Measurements from ENCODE around the gene NUCB1.
"Not testable (repeated sequence)": the region's sequence is repeated elsewhere in the genome, so short reads cannot be mapped to it uniquely, and the experiment has no call there.

The NUCB1 gene

GRCh38 chr19:48881741-48882657 is 18.1 kb upstream of the NUCB1 start:
- no peaks in the 10 kb centered on the region for H4K20me1 ChIP-seq (ENCODE audit: insufficient read depth, low read length, poor library complexity, severe bottlenecking)
- no peaks in the 10 kb centered on the region for H3K79me2 ChIP-seq (ENCODE audit: insufficient read depth, low read length)
- no peaks in the 10 kb centered on the region for H3K4me1 ChIP-seq (ENCODE audit: insufficient read depth, low read length, poor library complexity, severe bottlenecking)
- H2AFZ ChIP-seq (ENCODE audit: low read length), result no peak overlapping the region
- no peaks in the 10 kb centered on the region for H3K27me3 ChIP-seq (ENCODE audit: insufficient read depth, low read length, poor library complexity, severe bottlenecking)
- no peaks in the 10 kb centered on the region for H3K9me3 ChIP-seq (ENCODE audit: insufficient read depth, low read depth, low read length)
- TF ChIP-seq CTCF (conservative IDR thresholded peaks at IDR 0.05; ENCODE audit: low read length) (no peak), EZH2phosphoT487 (IDR thresholded peaks at IDR 0.05; ENCODE audit: borderline replicate concordance) (no peak)
- H3K9me2 ChIP-seq (replicated peaks; ENCODE audit: low read depth, low read length), result no peaks in the 10 kb centered on the region
- H3K4me2 ChIP-seq (ENCODE audit: low read depth, low read length, poor library complexity, severe bottlenecking), result no peak overlapping the region
- H3K36me3 ChIP-seq (ENCODE audit: insufficient read depth, low read length), result no peaks in the 10 kb centered on the region
- no peaks in the 10 kb centered on the region for H3F3A ChIP-seq (ENCODE audit: low read depth)
- no peak overlapping the region for H3K4me3 ChIP-seq (ENCODE audit: low read length, poor library complexity, severe bottlenecking)
- H3K9ac ChIP-seq (ENCODE audit: low read depth, low read length, poor library complexity, severe bottlenecking), result no peak overlapping the region

- no peak for TF ChIP-seq EZH2phosphoT487 (IDR thresholded peaks at IDR 0.05; ENCODE audit: borderline replicate concordance)
- no peak for TF ChIP-seq CTCF (conservative IDR thresholded peaks at IDR 0.05; ENCODE audit: low read length)
- H3K36me3 ChIP-seq (ENCODE audit: insufficient read depth, low read length), result no peaks in the 10 kb centered on the region
- H3K9me3 ChIP-seq (ENCODE audit: insufficient read depth, low read depth, low read length), result no peaks in the 10 kb centered on the region
- no peak overlapping the region for H2AFZ ChIP-seq (ENCODE audit: low read length)
- H3K27me3 ChIP-seq (ENCODE audit: insufficient read depth, low read length, poor library complexity, severe bottlenecking), result no peaks in the 10 kb centered on the region
- no peaks in the 10 kb centered on the region for H4K20me1 ChIP-seq (ENCODE audit: insufficient read depth, low read length, poor library complexity, severe bottlenecking)
- no peak overlapping the region for H3K4me2 ChIP-seq (ENCODE audit: low read depth, low read length, poor library complexity, severe bottlenecking)
- H3K4me1 ChIP-seq (ENCODE audit: insufficient read depth, low read length, poor library complexity, severe bottlenecking), result no peaks in the 10 kb centered on the region
- no peaks in the 10 kb centered on the region for H3F3A ChIP-seq (ENCODE audit: low read depth)
- H3K79me2 ChIP-seq (ENCODE audit: insufficient read depth, low read length), result no peaks in the 10 kb centered on the region
- H3K9ac ChIP-seq (ENCODE audit: low read depth, low read length, poor library complexity, severe bottlenecking), result no peak overlapping the region
- H3K4me3 ChIP-seq (ENCODE audit: low read length, poor library complexity, severe bottlenecking), result no peak overlapping the region
- H3K9me2 ChIP-seq (replicated peaks; ENCODE audit: low read depth, low read length), result no peaks in the 10 kb centered on the region
Measured at GRCh38 chr19:48883726-48884125, 16.4 kb upstream of the NUCB1 start.

- no peak for TF ChIP-seq CTCF (conservative IDR thresholded peaks at IDR 0.05; ENCODE audit: low read length)
- no peak for TF ChIP-seq EZH2phosphoT487 (IDR thresholded peaks at IDR 0.05; ENCODE audit: borderline replicate concordance)
- Histone ChIP-seq H3K79me2 (ENCODE audit: insufficient read depth, low read length) (no peaks in the 10 kb centered on the region), H3K9me2 (replicated peaks; ENCODE audit: low read depth, low read length) (no peaks in the 10 kb centered on the region), H3F3A (ENCODE audit: low read depth) (no peaks in the 10 kb centered on the region), H3K9me3 (ENCODE audit: insufficient read depth, low read depth, low read length) (no peaks in the 10 kb centered on the region), H3K4me3 (ENCODE audit: low read length, poor library complexity, severe bottlenecking) (no peak overlapping the region), H3K36me3 (ENCODE audit: insufficient read depth, low read length) (no peaks in the 10 kb centered on the region), H3K4me2 (ENCODE audit: low read depth, low read length, poor library complexity, severe bottlenecking) (no peak overlapping the region), H3K4me1 (ENCODE audit: insufficient read depth, low read length, poor library complexity, severe bottlenecking) (no peaks in the 10 kb centered on the region), H2AFZ (ENCODE audit: low read length) (no peak overlapping the region), H3K27me3 (ENCODE audit: insufficient read depth, low read length, poor library complexity, severe bottlenecking) (no peaks in the 10 kb centered on the region), H3K9ac (ENCODE audit: low read depth, low read length, poor library complexity, severe bottlenecking) (no peak overlapping the region), H4K20me1 (ENCODE audit: insufficient read depth, low read length, poor library complexity, severe bottlenecking) (no peaks in the 10 kb centered on the region)
Measured at GRCh38 chr19:48887861-48888612, 12.1 kb upstream of the NUCB1 start.

GRCh38 chr19:48889496-48889895 is 10.6 kb upstream of the NUCB1 start:
- H3F3A ChIP-seq (ENCODE audit: low read depth); H2AFZ ChIP-seq (ENCODE audit: low read length); H3K4me3 ChIP-seq (ENCODE audit: low read length, poor library complexity, severe bottlenecking); H4K20me1 ChIP-seq (ENCODE audit: insufficient read depth, low read length, poor library complexity, severe bottlenecking); H3K9me2 ChIP-seq (replicated peaks; ENCODE audit: low read depth, low read length); H3K9ac ChIP-seq (ENCODE audit: low read depth, low read length, poor library complexity, severe bottlenecking); H3K9me3 ChIP-seq (ENCODE audit: insufficient read depth, low read depth, low read length); H3K4me1 ChIP-seq (ENCODE audit: insufficient read depth, low read length, poor library complexity, severe bottlenecking); H3K27me3 ChIP-seq (ENCODE audit: insufficient read depth, low read length, poor library complexity, severe bottlenecking); H3K79me2 ChIP-seq (ENCODE audit: insufficient read depth, low read length); H3K4me2 ChIP-seq (ENCODE audit: low read depth, low read length, poor library complexity, severe bottlenecking); H3K36me3 ChIP-seq (ENCODE audit: insufficient read depth, low read length): not testable (repeated sequence)
